ENCODE results near the gene ZNF681.
"Not testable (repeated sequence)": the region's sequence is repeated elsewhere in the genome, so short reads cannot be mapped to it uniquely, and the experiment has no call there.

Gene ZNF681

GRCh38 chr19:23774106-23774505, 15.4 kb upstream of the ZNF681 start:
- DNase-seq (ENCODE audit: low read depth) = no peak

- no peak for DNase-seq (ENCODE audit: low read depth)
Measured at GRCh38 chr19:23772675-23773063, 14.0 kb upstream of the ZNF681 start.

- DNase-seq (ENCODE audit: low read depth) = no peak
Measured at GRCh38 chr19:23771761-23772674, 13.3 kb upstream of the ZNF681 start.

- DNase-seq (ENCODE audit: low read depth) = no peak
Measured at GRCh38 chr19:23771316-23771715, 12.6 kb upstream of the ZNF681 start.

GRCh38 chr19:23770672-23771250, 12.1 kb upstream of the ZNF681 start:
- DNase-seq (ENCODE audit: low read depth) = no peak

- DNase-seq (ENCODE audit: low read depth) = no peak
Measured at GRCh38 chr19:23769691-23770468, 11.2 kb upstream of the ZNF681 start.

GRCh38 chr19:23766951-23767350, 8.3 kb upstream of the ZNF681 start:
- no peak for DNase-seq (ENCODE audit: low read depth)

GRCh38 chr19:23764781-23765180, 6.1 kb upstream of the ZNF681 start:
- DNase-seq (ENCODE audit: low read depth) = no peak

- peak; percentile 68 for DNase-seq (ENCODE audit: low read depth)
Measured at GRCh38 chr19:23762884-23763711, 4.4 kb upstream of the ZNF681 start.

- DNase-seq (ENCODE audit: low read depth) = no peak
Measured at GRCh38 chr19:23762548-23762883, 3.8 kb upstream of the ZNF681 start.

- not testable (repeated sequence) for DNase-seq (ENCODE audit: low read depth)
Measured at GRCh38 chr19:23760326-23760725, 1.6 kb upstream of the ZNF681 start.

- not testable (repeated sequence) for DNase-seq (ENCODE audit: low read depth)
Measured at GRCh38 chr19:23743633-23744232, 15.0 kb downstream of the ZNF681 start.

- DNase-seq (ENCODE audit: low read depth) = not testable (repeated sequence)
Measured at GRCh38 chr19:23730729-23731465, 27.8 kb downstream of the ZNF681 start.

- not testable (repeated sequence) for DNase-seq (ENCODE audit: low read depth)
Measured at GRCh38 chr19:23724161-23724560, 34.5 kb downstream of the ZNF681 start.

GRCh38 chr19:23718802-23719201, 39.9 kb downstream of the ZNF681 start:
- DNase-seq (ENCODE audit: low read depth) = no peak

GRCh38 chr19:23716792-23717191, 41.9 kb downstream of the ZNF681 start:
- no peak for DNase-seq (ENCODE audit: low read depth)

- DNase-seq (ENCODE audit: low read depth) = no peak
Measured at GRCh38 chr19:23709347-23709746, 49.3 kb downstream of the ZNF681 start.

GRCh38 chr19:23706657-23707056, 52.0 kb downstream of the ZNF681 start:
- no peak for DNase-seq (ENCODE audit: low read depth)

- no peak for DNase-seq (ENCODE audit: low read depth)
Measured at GRCh38 chr19:23699521-23699860, 59.2 kb downstream of the ZNF681 start.

GRCh38 chr19:23698711-23699520, 59.8 kb downstream of the ZNF681 start:
- DNase-seq (ENCODE audit: low read depth) = no peak
